Measurements from ENCODE around the gene LHFPL3.

GRCh38 chr7:104894726-104895521, 566.5 kb downstream of the LHFPL3 start:
- TF ChIP-seq USF1 (CRISPR knock-in tag; IDR thresholded peaks at IDR 0.05): no peak
- TF ChIP-seq RNF2 (IDR thresholded peaks at IDR 0.05): no peak
- no peak for TF ChIP-seq YY1 (IDR thresholded peaks at IDR 0.05; ENCODE audit: borderline replicate concordance in 1 of 3, control insufficient read depth in 1 of 3, extremely low read depth in 1 of 3, insufficient read depth in 3 of 3, insufficient read length in 1 of 3, insufficient replicate concordance in 2 of 3, low read depth in 1 of 3, low read length in 2 of 3)
- TF ChIP-seq, protein P1, sequence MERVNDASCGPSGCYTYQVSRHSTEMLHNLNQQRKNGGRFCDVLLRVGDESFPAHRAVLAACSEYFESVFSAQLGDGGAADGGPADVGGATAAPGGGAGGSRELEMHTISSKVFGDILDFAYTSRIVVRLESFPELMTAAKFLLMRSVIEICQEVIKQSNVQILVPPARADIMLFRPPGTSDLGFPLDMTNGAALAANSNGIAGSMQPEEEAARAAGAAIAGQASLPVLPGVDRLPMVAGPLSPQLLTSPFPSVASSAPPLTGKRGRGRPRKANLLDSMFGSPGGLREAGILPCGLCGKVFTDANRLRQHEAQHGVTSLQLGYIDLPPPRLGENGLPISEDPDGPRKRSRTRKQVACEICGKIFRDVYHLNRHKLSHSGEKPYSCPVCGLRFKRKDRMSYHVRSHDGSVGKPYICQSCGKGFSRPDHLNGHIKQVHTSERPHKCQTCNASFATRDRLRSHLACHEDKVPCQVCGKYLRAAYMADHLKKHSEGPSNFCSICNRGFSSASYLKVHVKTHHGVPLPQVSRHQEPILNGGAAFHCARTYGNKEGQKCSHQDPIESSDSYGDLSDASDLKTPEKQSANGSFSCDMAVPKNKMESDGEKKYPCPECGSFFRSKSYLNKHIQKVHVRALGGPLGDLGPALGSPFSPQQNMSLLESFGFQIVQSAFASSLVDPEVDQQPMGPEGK (CRISPR knock-in tag; IDR thresholded peaks at IDR 0.05; ENCODE audit: borderline replicate concordance): no peak
- TF ChIP-seq POLR2A (conservative IDR thresholded peaks at IDR 0.05): no peak

All from K562 (cell line).